GM19238 (cell line): ENCODE measurements around the gene ATMIN.
A peak's percentile ranks its signal among the peaks of the same experiment; 100 is the strongest.

ENCODE experiments used
- DNase-seq: peaks from one replicate; pipeline ENCODE4 v3.0.0; 2011; ENCODE audit warnings: low spot score; ENCODE audit not compliant: insufficient read length

The ATMIN gene

DNA sequence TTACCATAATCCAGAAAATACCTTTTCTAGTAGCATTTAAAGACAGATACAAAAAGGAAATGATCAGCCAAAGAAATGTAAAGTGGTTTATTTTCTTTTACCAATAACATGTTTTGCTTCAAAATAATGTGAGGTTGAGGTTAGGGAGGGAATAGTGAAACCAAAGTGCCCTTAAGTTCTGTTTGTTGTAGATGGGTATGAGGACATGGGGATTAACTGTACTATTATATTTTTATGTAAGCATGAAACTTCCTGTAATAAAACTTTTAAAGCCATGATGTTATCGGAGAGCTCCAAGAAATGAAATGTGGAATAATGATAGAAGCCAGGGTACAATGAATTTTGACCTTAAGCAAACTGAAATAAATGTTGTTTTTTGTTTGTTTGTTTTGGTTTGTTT lies 31.5 kb downstream of the ATMIN start:
- DNase-seq = no peak

DNA sequence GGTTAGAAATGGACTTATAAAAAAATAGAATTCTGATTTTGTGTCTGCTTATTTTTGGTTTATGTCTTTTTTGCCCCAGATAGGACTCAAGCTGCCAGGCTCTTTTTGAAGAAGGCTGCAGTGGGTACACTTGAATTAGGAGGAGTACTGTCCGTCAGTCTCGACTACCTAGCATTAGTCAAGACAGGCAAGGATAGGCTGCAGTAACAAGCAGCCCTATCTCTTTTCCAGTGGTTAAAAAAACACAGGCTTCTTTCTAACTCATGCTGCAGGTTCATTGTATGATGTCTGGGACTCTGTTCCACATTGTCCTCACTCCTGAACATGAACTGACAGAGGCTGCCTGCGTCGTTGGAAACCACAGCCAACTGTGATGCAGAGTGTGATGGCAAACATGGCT lies 33.4 kb downstream of the ATMIN start:
- DNase-seq = no peak

DNA sequence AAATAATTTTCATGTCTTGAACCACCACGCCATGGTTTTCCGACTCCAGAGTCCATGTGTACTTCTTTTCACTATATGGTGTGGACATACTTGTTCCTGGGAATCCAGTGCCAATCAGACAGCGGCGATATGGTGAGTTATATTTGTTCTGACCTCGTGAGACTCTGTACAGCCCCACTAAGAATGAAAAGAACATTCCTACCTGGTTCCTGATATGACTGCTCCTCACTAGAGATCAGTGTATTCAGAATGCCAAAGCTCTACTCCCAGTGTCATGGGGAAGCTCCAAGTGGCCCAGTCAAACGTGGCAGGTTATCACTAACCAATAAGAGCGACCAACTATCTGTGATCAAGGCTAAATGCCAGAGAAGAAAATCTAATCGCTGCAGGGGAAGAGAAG lies 35.3 kb downstream of the ATMIN start:
- DNase-seq = no peak

DNA sequence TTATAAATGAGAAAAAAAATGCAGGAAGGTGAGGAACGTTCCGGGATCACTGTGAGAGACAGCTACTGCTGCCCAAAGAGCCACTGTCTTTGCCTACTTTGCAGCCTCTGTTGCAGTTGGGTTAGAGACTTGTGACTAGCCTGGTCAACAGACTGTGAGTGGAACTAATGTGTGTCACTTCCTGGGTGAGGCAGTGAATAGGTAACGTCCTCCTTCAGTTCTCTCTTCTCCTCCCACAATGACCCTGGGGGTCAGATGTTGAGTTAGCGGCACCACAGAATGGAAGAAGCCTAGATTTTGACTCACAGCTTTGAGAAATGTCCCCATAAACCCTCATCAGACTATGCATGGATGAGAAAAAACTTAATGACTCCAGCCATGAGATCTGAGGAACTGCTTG lies 36.2 kb downstream of the ATMIN start:
- no peak for DNase-seq

DNA sequence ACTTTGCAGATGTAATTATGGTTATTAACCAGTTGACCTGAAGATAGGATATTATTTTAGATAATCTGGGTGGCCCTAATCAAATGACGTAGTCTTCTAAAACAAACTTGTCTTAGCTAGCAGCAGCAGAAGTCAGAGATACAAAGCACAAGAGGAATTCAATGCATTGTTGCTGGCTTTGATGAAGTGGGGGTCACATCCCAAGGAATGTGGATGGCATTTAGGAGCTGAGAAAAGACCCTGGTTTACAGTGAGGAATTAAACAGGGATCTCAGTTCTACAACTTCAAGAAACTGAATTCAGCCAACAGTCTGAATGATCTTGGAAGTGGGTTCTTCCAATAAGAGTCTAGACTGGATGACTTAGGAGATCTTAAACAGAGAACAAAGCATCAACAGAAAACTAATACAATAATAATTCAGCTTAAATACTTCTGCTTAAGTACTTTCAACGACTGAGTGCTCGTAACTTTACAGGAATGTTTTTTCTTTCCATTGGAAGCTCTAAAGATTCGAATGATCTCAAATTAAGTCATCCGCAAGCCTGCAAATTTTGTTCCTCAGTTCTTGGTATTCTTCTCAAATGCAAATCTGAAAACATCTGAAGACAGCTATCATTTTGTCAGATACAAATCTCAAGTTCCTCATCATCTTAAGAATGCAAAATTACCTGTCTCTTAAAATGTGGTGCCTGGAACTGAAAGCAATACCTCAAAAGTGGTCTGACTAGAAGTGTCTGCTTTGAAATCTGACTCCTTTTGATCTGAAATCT lies 38.1 kb downstream of the ATMIN start:
- DNase-seq = no peak

DNA sequence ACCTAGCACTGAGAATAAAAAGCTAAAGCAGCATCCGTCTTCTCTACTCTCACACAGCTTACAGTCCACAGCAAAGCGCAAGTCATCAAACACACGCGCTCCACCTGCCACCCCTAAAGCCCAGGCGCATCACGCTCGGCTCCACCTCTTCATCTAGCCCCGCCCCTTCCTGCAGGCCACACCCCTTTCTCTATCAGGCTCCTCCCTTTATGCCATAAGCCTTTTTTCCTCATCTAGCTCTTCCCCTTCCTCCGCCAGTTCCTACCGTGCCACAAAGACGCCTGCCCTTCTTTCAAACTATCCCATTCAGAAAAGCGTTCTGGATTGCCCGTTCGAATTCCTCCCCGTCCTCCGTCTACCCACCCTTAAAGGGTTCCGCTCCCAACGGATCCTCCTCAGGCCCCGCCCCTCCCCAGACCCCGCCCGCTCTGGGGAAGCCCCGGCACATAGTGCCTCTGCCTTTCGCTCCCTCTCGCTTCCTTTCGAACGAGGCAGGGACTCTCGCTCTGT lies 41.0 kb downstream of the ATMIN start:
- peak; percentile 58 for DNase-seq

DNA sequence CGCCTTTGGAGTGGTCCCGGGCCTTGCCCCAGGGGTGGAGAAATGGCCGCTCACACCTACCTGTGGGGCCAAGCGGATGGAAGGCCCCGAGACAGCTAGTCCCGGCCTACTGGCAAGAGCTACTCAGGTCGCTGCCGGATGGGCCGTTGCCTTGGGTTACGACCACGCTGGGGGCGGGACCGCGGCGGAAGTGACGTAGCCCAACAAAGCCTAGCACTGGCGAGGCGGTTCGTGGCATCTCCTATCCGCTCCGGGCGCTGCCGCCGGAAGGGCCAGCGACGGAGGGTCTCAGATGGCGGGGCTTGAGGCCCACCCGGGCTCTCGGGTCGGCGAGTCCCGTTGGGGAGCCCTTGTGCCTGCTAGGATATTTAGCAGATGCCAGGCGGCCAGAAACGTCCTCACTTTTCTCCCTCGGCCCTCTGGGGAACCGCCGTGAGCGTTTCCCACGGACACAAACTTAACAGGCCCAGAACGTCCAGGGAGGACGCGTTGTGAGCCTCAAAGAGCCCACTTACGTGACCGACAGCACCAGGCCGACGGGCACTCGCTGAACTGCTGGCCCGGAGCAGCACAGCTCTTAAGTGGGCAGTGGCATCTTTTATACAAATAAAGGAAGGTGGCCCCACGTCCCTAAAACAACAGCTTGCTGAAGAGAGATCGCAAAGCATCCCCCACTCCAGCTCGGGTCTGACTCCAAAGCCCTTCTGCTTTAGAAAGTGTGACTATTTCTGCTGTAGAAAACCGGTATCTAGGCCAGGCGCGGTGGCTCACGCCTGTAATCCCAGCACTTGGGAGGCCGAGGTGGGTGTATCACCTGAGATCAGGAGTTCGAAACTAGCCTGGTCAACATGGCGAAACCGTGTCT lies 41.7 kb downstream of the ATMIN start, which contains the start of gene C16orf46:
Gene C16orf46 (minus strand): TSS at position 163 of the 865 bp plus-strand sequence. CDS start 13,283 bp downstream, outside the sequence.
- DNase-seq = peak; percentile 95

DNA sequence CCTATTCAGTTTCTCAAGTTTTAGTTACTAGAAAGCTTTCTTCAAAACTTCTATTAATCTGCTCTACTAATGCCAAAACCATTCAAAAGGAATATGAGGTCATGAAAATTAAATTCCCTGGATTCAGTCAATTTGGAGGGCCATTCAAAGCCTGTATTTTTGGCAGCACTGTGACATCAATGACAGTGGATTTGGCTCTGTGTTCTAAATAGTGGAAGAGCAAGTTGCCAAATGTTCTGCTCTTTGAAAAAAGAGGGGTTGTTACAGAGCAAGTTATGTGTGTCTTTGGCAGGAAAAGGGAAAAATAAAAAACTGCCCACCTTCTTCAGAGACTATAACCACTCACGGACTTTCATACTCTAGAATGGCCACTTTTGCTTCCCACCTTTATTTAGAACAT lies 44.6 kb downstream of the ATMIN start:
- no peak for DNase-seq

DNA sequence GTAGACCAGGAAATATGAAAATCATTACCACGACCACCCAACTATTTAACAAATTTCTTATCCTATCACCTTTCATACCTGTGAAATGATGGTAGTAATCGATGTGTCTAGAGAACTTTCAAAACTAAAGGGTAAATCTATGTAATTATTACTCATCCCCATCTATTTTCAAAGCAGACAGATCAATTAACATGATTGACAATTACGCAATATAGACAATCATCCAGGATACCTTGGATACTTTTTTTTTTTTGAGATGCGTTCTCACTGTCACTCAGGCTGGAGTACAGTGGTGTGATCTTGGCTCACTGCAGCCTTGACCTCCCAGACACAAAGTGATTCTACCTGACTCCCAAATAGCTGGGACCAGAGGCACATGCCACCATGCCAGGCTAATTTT lies 45.4 kb downstream of the ATMIN start:
- DNase-seq = no peak

DNA sequence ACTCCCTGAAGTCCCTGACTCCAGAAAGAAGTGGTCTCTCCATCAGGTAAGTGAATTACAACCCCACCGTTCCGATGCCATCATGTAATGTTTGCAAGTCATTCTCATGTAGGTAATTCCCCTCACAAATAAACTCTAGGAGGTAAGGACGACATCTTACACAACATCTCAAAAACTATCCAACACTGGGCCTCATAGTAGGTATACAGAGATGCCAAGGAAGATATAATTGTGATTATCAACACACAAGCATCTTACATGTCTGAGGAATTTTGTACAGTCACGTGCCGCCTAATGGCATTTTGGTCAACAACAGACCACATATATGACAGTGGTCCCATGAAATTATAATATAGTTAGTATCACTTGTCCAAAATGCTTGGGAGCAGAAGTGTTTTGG lies 53.2 kb downstream of the ATMIN start:
- DNase-seq = no peak

DNA sequence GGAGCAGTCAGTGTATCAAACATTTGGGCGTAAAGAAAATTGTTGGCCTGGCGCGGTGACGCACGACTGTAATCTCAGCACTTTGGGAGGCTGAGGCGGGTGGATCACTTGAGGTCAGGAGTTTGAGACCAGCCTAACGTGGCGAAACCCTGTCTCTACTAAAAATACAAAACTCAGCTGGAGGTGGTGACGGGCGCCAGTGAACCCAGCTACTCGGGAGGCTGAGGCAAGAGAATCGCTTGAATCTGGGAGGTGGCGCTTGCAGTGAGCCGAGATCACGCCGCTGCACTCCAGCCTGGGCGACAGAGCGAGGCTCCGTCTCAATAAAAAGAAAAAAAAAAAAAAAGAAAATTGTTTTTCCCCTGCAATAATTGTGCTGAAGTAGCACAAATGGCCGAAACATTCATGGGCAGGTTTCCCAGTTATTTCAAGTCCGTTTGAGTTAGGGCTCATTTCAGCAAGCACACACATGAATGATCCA lies 59.2 kb downstream of the ATMIN start:
- no peak for DNase-seq

DNA sequence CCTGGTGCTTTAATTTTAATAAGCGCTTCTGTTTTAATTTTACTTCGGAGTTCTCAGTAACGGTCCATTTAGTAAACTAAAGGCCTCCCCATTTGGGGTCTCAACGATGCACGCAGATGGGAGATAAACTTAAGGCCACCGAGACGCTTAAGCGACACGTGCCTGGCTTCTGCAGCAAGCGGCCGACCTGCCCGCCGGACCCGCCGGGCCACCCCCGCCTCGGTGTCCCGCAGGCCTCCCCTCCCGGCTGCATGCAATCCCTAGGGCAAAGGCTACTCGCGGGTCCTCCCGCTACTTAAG lies 60.0 kb downstream of the ATMIN start:
- DNase-seq = no peak

DNA sequence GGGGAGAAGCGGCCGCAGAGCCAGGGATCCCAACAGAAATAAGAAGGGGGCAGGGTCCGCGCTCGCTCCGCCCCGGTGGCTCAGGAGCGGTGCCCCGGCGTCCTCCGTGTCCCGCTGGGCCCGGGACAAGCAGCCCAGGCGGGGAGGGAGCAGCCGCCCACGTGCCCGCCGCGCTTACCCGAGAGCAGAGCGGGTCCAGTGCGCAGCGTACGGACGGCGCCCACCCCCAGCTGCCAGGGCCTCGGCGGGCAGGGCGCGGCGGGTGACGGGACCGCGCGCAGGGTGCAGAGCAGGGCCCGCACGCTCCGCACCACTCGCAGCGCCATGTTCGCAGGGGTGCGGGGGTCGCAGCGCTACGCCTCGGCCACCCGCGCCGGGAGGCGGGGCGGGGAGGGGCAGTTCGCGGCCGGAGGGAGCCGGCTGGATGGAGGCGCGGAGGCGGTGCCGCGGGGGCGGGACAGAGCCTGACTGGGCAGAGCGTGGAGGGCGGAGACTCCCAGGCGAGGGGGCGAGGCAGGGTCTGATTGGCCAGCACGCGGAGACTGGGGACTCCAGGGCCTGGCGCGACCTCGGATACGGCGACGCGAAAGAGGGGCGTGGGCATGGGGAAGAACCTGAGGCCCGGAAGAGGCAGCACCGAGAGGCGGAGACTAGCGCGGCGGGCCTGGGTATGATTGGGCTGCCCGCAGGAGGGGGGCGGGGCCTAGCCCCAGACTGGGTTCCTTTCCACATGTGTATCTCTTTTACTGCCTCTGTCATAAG lies 60.5 kb downstream of the ATMIN start, which contains the start of gene GCSH:
Gene GCSH (minus strand): TSS at position 443 of the 762 bp plus-strand sequence. CDS start 117 bp downstream, at position 326.
- DNase-seq = peak; percentile 97

DNA sequence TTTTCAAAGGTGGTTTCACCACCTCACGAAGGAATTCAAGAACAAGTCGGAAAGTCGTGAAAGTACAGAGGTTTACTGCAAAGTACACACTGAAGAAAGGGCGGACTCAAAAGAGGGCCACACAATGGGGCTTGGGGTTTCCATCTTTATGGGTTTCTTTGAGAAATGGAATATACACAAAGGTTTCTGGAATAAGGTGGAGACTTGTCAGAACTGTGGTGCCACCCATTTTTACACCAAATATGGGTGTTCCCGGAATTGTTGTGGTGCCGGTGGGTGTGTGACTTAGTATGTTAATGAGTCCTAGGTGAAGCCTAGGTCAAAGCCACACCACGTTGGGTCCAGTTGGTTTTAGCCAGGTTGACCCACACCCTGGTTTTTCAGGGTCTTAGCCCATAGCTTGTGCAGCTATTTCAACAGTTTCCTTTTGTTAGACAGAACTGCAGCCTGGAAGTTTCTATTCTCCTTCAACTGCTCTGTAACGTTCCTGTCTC lies 61.1 kb downstream of the ATMIN start:
- DNase-seq = no peak
